Amniotic epithelial cell (primary cell): Measurements from ENCODE around the gene RSRP1.

Source experiments
- DNase-seq: peaks from one replicate; pipeline ENCODE4 v3.0.0-alpha.2; 2010; ENCODE audit warnings: low read depth

Gene RSRP1

GRCh38 chr1:25217598-25218232, 29.5 kb downstream of the RSRP1 start:
- DNase-seq: no peak

DNA sequence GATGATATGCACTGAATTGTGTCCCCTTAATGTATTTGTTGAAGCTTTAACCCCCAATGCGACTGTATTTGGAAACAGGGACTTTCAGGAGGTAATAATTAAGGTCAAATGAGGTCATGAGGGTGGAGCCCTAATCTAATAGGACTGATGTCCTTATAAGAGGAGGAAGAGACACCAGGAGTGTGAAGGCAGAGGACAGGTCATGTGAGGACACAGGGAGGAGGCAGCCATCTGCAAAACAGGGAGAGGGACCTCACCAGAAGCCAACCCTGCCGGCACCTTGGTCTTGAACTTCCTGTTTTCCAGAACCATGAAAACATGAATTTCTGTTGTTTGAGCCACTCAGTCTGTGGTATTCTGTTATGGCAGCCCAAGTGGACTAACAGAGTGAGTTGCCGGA, 30.2 kb downstream of the RSRP1 start:
- DNase-seq: no peak

- no peak for DNase-seq
Measured at GRCh38 chr1:25216123-25216522, 31.1 kb downstream of the RSRP1 start.

DNA sequence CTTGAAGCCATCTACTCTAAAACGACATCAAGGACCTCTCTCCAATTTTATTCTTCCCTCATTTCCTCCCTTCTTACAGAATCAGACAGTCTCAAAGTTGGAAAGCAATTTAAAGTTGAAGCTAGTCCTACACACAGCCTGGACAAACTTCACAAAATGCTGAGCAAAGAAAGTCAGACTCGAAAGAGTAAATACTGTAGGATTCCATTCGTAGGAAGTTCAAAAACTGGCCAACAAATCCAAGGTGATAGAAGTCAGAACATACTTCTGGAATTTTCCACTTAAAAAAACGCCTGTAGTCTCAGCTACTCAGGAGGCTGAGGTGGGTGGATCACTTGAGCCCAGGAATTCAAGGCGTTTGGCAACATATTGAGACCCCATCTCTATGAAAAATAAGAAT, 34.5 kb downstream of the RSRP1 start:
- DNase-seq: no peak

DNA sequence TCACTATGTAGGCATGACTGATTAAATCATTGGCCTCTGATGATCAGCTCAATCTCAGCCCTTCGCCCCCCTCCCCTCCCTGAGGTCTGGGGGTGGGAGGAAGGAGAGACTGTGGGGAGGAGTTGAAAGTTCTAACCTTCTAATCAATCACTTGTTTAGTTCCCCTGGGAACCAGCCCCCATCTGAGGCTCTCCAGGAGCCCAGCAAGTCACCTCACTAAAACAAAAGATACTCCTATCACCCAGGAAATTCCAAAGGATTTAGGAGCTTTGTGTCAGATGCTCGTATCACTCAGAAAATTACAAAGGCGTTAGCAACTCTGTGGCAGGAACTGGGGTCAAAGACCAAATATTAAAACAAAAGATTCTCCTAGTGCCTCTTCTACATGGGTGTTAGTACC, 36.5 kb downstream of the RSRP1 start:
- DNase-seq: no peak

DNA sequence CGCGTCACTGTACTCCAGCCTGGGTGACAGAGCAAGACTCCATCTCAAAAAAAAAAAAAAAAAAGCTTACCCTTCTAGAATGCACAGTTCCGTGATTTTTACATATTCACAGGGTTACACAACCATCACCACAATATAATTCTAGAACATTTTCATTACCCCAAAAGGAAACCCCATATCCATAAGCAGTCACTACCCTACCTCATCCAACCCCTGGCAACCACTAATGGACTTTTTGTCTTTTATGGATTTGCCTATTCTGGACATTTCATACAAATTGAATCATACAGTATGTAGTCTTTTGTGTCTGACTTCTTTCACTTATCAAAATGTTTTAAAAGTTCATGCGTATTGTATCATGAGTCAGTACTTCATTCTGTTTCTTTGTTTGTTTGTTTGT, 37.7 kb downstream of the RSRP1 start:
- DNase-seq: no peak

DNA sequence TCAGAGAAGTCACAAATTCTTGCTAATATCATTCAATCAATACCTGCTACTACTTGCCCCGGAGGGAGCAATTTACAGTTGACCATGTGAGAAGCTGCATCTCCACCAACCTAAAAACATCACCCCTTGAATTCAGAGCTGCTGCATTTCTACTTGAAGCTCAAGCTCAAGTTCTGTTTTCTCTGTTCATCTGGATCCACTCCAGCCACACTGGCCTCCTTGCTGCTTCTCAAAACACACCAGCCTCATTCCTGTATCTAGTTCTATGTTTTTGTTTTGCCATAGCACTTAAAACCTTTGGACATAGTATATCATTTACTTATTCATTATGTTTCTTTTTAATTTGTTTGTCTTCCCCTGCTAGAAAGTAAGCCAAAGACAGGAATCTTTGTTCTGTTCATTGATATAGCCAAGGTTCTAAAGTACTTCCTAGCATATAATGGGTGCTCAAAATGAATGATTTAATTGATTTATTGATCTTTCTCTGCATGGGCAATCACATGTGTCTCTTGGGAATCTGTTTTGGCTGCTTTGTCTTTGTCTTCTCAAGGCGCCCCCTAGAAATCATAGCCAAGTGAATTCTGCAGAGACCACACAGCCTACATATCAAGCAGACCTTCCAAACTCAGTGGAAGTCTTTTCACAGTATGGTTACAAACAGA, 38.6 kb downstream of the RSRP1 start:
- no peak for DNase-seq

DNA sequence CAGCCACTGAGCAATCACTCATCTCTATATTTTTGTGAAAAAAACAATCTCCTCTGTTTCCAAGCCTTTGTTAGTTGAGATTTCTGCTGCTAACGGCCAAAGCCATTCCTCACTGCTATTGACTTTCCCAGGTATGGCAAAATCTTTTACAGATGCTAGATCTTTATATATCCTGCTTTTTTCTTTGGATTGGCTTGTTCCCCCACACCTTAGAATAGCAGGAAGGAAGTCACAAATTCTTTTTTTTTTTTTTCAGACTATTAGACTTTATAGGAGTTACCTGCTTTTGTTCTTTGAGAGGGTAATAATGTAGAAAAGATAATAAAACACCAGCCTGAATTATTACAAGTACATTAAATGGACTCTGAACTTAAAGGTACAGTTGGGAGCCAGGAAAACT, 39.2 kb downstream of the RSRP1 start:
- no peak for DNase-seq

- no peak for DNase-seq
Measured at GRCh38 chr1:25206201-25206600, 41.1 kb downstream of the RSRP1 start.

DNA sequence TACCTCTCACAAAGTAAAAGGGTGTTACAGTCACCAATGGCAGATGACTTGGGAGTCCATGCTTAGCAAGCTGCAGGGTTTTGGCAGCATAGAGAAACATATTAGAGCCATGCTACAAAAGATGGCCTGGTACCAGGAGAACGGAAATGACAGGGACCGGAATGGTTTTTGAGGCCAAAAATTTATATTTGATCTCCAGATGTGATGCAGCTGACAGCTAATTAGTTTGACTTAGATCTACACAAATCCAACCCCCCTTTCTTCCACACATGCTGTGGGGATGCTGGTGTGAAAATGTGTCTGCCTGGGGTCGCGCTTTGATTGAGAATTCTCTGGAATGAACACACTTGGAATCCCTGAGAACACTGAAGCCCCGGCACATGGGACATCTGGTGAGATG, 41.5 kb downstream of the RSRP1 start:
- DNase-seq: no peak

DNA sequence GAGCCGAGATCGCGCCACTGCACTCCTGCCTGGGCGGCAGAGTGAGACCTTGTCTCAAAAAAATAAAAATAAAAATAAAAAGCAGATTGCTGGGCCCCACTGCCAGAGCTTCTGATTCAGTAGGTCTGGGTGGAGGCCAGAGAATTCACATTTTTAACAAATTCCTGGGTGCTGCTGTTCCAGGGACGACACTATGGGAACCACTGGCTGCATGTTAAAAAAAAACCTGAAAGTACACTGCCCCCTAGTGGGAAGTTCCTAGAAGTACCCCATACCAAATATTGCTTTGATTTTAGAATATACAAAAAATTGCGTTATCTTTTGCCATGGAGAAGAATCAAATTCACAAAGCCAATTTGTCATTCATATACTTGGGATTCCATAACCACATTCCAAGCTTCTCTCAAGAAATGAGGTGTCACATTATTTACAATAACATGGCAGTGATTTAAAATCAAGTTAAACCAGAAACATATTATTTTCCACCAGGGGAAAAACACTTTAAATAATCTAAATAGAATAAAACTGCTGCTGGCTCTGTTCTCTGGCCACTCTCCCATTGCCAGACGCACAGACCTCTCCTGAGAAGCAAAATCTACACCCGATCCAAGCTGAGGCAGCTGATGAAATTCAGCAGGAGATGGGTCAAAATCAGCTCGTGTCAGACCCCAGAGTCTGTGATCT, 42.3 kb downstream of the RSRP1 start:
- DNase-seq: peak; percentile 64

- no peak for DNase-seq
Measured at GRCh38 chr1:25201006-25201405, 46.2 kb downstream of the RSRP1 start.

GRCh38 chr1:25199819-25200620, 47.2 kb downstream of the RSRP1 start:
- DNase-seq: no peak

- DNase-seq: no peak
Measured at GRCh38 chr1:25198663-25199252, 48.5 kb downstream of the RSRP1 start.

DNA sequence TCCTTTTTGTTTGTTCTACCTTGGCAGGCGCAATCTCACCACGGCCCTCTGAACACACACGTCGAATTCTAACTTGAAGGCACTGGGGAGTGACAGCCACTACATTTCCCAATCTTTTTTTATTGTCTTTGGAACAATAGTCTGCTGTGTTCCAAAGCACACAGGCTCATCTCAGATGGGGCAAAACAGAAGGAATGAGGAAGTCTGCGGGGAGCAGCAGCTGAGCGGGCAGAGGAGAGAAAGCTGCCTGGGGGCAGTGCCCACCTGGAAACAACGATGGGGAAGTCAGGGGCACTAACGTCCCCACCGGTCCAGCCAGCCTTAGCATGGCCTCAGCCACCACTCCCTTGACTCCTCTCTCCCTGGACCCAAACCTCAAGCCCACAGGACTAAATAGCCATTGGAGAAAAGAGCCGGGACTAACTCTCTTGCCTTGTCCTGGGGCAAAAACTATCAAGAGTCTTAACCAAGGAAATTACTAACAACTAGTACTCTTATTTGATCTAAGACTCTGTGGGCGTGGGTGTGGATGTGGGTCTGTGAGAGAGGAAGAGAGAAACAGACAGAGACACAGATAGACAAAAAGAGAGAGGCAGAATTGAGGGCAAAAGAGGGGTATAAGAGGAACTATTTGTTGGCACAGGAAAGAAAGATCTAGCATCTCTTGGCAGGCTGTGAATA, 49.1 kb downstream of the RSRP1 start:
- DNase-seq: no peak

GRCh38 chr1:25197235-25197975, 49.8 kb downstream of the RSRP1 start:
- DNase-seq: no peak

GRCh38 chr1:25196830-25197229, 50.4 kb downstream of the RSRP1 start:
- DNase-seq: no peak

DNA sequence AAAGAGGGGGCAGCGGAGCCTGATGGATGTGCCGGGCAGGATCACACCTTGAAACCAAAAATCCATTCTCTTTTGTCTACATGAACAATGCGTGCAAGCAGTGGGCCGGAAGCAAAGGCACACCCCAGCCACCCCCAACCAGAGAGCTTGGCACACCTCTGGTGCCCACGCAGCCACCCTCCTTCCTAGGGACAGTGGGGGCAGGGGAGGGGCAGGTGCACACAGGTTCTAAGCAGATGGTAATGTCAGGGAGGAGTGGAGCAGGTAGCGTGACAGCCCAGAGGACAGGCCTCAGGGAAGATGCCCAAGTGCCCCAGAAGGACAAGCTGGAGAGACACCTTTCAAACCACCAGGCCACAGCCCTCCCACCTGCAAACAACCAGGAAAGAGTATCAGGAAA, 51.4 kb downstream of the RSRP1 start:
- no peak for DNase-seq

GRCh38 chr1:25194572-25195020, 52.7 kb downstream of the RSRP1 start:
- no peak for DNase-seq

DNA sequence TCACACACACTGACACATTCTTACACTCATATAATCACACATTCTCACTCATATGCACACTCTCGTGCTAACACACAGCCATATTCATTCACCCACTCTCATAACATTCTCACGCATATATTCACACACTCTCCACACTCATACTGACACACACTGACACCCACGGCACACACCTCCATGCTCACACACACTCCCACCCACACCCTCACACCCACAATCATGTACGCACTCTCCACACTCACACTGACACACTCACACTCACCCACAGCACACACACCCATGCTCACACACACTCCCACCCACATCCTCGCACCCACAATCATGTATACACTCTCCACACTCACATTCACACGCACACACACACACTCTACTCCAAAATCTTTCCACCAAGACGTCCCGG, 53.2 kb downstream of the RSRP1 start:
- no peak for DNase-seq

DNA sequence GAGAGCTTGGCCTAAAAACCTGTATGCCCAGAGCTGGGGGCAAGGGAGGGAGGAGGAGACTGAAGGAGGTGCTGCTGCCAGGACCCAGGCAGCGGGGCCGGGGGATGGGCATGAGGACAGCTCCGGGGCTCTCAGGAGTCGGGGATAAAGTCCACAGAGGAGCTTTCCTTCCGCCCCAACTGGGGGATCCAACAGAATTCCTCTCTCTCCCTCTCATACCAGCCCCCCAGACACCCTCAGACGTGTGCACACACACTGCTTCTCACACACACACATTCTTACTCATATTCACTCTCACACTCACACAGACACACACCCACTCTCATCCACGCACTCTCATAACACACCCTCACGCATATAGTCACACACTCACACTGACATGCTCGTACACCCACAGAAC, 54.0 kb downstream of the RSRP1 start:
- DNase-seq: no peak
